GM20431 (cell line): ENCODE results near the gene HMGCS1.
"Not testable (repeated sequence)": the region's sequence is repeated elsewhere in the genome, so short reads cannot be mapped to it uniquely, and the experiment has no call there.

Source experiments
- in situ Hi-C: fragments of 300-500 bp; cut with MseI, MboI; formaldehyde crosslinking; loops from one replicate; pipeline ENCODE4 v1.15.0; 2020; ENCODE audit warnings: low sequenced_read_pairs; ENCODE audit not compliant: unreplicated experiment

HMGCS1 gene

GRCh38 chr5:43313854-43314457 is 744 bp upstream of the HMGCS1 start:
- in situ Hi-C loops, result no loop called here

- in situ Hi-C loops, result no loop called here
These were observed 545 bp downstream of the HMGCS1 start for GRCh38 chr5:43312699-43313034.

GRCh38 chr5:43312076-43312661 is 1.0 kb downstream of the HMGCS1 start:
- in situ Hi-C loops, result no loop called here

GRCh38 chr5:43309637-43310036 is 3.6 kb downstream of the HMGCS1 start:
- in situ Hi-C loops, result no loop called here

- in situ Hi-C loops, result no loop called here
These were observed 4.1 kb downstream of the HMGCS1 start for GRCh38 chr5:43309122-43309521.

- in situ Hi-C loops, result not testable (repeated sequence)
These were observed 6.3 kb downstream of the HMGCS1 start for GRCh38 chr5:43306954-43307353.

- in situ Hi-C loops, result no loop called here
These were observed 7.2 kb downstream of the HMGCS1 start for GRCh38 chr5:43305948-43306565.

- in situ Hi-C loops, result no loop called here
These were observed 8.7 kb downstream of the HMGCS1 start for GRCh38 chr5:43304525-43304924.

GRCh38 chr5:43303242-43303641 is 10.0 kb downstream of the HMGCS1 start:
- in situ Hi-C loops, result no loop called here

GRCh38 chr5:43302481-43302880 is 10.7 kb downstream of the HMGCS1 start:
- in situ Hi-C loops, result no loop called here

- in situ Hi-C loops, result no loop called here
These were observed 11.5 kb downstream of the HMGCS1 start for GRCh38 chr5:43301653-43302091.

- in situ Hi-C loops, result no loop called here
These were observed 13.1 kb downstream of the HMGCS1 start for GRCh38 chr5:43300112-43300511.

- in situ Hi-C loops, result no loop called here
These were observed 14.8 kb downstream of the HMGCS1 start for GRCh38 chr5:43298443-43298842.

- in situ Hi-C loops, result no loop called here
These were observed 16.4 kb downstream of the HMGCS1 start for GRCh38 chr5:43296835-43297234.

GRCh38 chr5:43295202-43295601 is 18.0 kb downstream of the HMGCS1 start:
- in situ Hi-C loops, result no loop called here

GRCh38 chr5:43294226-43294625 is 19.0 kb downstream of the HMGCS1 start:
- in situ Hi-C loops, result no loop called here

GRCh38 chr5:43290726-43291125 is 22.5 kb downstream of the HMGCS1 start:
- in situ Hi-C loops, result no loop called here

GRCh38 chr5:43288269-43288831 is 24.9 kb downstream of the HMGCS1 start:
- in situ Hi-C loops, result no loop called here

GRCh38 chr5:43287493-43287892 is 25.7 kb downstream of the HMGCS1 start:
- in situ Hi-C loops, result no loop called here

- in situ Hi-C loops, result no loop called here
These were observed 26.6 kb downstream of the HMGCS1 start for GRCh38 chr5:43286623-43287022.

- in situ Hi-C loops, result no loop called here
These were observed 31.2 kb downstream of the HMGCS1 start for GRCh38 chr5:43281840-43282658.
